IMR-90 (cell line): ENCODE data around the gene HBM. TPM values are rescaled to one million over a fixed set of nuclear protein-coding genes. Genes with fewer than 3 reads are reported as not detected.

Source experiments
- ATAC-seq: fragments of 200-7000 bp; cut with Tn5 transposase; 2 replicates; pipeline ENCODE4 v1.9.1; 2020; ENCODE audit warnings: low read depth, mild to moderate bottlenecking, moderate library complexity
- BruUV-seq: library from RNA; stranded (reverse); fragments of 400-500 nt; replicated peaks from 2 replicates; lab custom pipeline; 2021; lab: Mats Ljungman, UMichigan
- CTCF ChIA-PET: fragments of 300-600 bp; formaldehyde crosslinking; extraction: SDS; loops from one replicate; lab custom pipeline; 2021; ENCODE audit warnings: antibody characterized with exemption; lab: Yijun Ruan, JAX
- POLR2A ChIA-PET: fragments of 300-600 bp; sonication (Branson Sonifier 250); formaldehyde crosslinking; loops from one replicate; lab custom pipeline; 2022; ENCODE audit warnings: antibody characterized with exemption; ENCODE audit not compliant: unreplicated experiment; lab: Charles Lee
- DNase-seq: peaks from one replicate; pipeline ENCODE4 v3.0.0; 2013
- H2AFZ ChIP-seq: replicated peaks from 2 replicates; pipeline ENCODE3; 2013; ENCODE audit warnings: low read length, mild to moderate bottlenecking; ENCODE audit not compliant: poor library complexity
- H2AK5ac ChIP-seq: 2 replicates; pipeline ENCODE4 v1.6.1; 2013; ENCODE audit warnings: low read depth, low read length, inconsistent platforms
- H2AK9ac ChIP-seq: replicated peaks from 2 replicates; pipeline ENCODE3; 2013; ENCODE audit warnings: mild to moderate bottlenecking, low read depth, low read length, moderate library complexity; ENCODE audit not compliant: poor library complexity
- H2BK120ac ChIP-seq: 2 replicates; pipeline ENCODE4 v1.6.1; 2013; ENCODE audit warnings: low read depth, low read length, inconsistent platforms
- H2BK15ac ChIP-seq: 3 replicates; pipeline ENCODE4 v1.6.1; 2013; ENCODE audit warnings: low read depth, low read length, inconsistent platforms
- H2BK20ac ChIP-seq: 2 replicates; pipeline ENCODE4 v1.6.1; 2013; ENCODE audit warnings: low read depth, mild to moderate bottlenecking, inconsistent platforms, low read length, moderate library complexity
- H2BK5ac ChIP-seq: 2 replicates; pipeline ENCODE4 v1.6.1; 2013; ENCODE audit warnings: mild to moderate bottlenecking, low read depth, low read length, inconsistent platforms; ENCODE audit not compliant: poor library complexity, severe bottlenecking
- H3K14ac ChIP-seq: replicated peaks from 2 replicates; pipeline ENCODE4 v1.6.1; 2013; ENCODE audit warnings: low read depth, low read length, inconsistent platforms
- H3K18ac ChIP-seq: 2 replicates; pipeline ENCODE4 v1.6.1; 2013; ENCODE audit warnings: low read depth, low read length, control low read depth
- H3K23ac ChIP-seq: 2 replicates; pipeline ENCODE4 v1.6.1; 2013; ENCODE audit warnings: low read depth, low read length, inconsistent platforms
- H3K27ac ChIP-seq: 2 replicates; pipeline ENCODE4 v1.5.1; 2013; ENCODE audit warnings: mild to moderate bottlenecking, control low read depth, low read length; ENCODE audit not compliant: insufficient read depth
- H3K27me3 ChIP-seq: 2 replicates; pipeline ENCODE4 v1.6.1; 2013; ENCODE audit warnings: low read length; ENCODE audit not compliant: control insufficient read depth, insufficient read depth
- H3K36me3 ChIP-seq: 2 replicates; pipeline ENCODE4 v1.6.1; 2013; ENCODE audit warnings: low read length, mixed read lengths; ENCODE audit not compliant: control insufficient read depth, insufficient read depth
- H3K4ac ChIP-seq: 2 replicates; pipeline ENCODE4 v1.6.1; 2013; ENCODE audit warnings: low read depth, low read length, inconsistent platforms
- H3K4me1 ChIP-seq: 2 replicates; pipeline ENCODE4 v1.6.1; 2013; ENCODE audit warnings: low read length, mixed read lengths; ENCODE audit not compliant: control insufficient read depth, insufficient read depth
- H3K4me2 ChIP-seq: 2 replicates; pipeline ENCODE4 v1.6.1; 2013; ENCODE audit warnings: low read depth, mild to moderate bottlenecking, control low read depth, low read length, moderate library complexity
- H3K4me3 ChIP-seq: 2 replicates; pipeline ENCODE4 v1.5.1; 2013; ENCODE audit warnings: low read depth, mild to moderate bottlenecking, control low read depth, low read length, moderate library complexity; ENCODE audit not compliant: insufficient read depth
- H3K56ac ChIP-seq: 2 replicates; pipeline ENCODE4 v1.6.1; 2013; ENCODE audit warnings: low read length, inconsistent platforms; ENCODE audit not compliant: insufficient read depth; ENCODE audit errors: extremely low read depth
- H3K79me1 ChIP-seq, 2 experiments: 2 replicates each; pipeline ENCODE4 v1.6.1; 2013; ENCODE audit warnings: low read length in 2 of 2, inconsistent platforms in 1 of 2, low read depth in 1 of 2
- H3K9ac ChIP-seq: 2 replicates; pipeline ENCODE4 v1.6.1; 2013; ENCODE audit warnings: low read depth, low read length, control low read depth
- H3K9me1 ChIP-seq: 2 replicates; pipeline ENCODE4 v1.6.1; 2013; ENCODE audit warnings: low read length, inconsistent platforms; ENCODE audit not compliant: insufficient read depth
- H3K9me3 ChIP-seq: 2 replicates; pipeline ENCODE4 v1.6.1; 2013; ENCODE audit warnings: low read length; ENCODE audit not compliant: control insufficient read depth, insufficient read depth
- H4K20me1 ChIP-seq: 2 replicates; pipeline ENCODE4 v1.6.1; 2013; ENCODE audit warnings: low read length, inconsistent platforms; ENCODE audit not compliant: insufficient read depth
- H4K5ac ChIP-seq: 2 replicates; pipeline ENCODE4 v1.6.1; 2013; ENCODE audit warnings: mild to moderate bottlenecking, low read depth, low read length, control low read depth
- H4K8ac ChIP-seq, 2 experiments: 2 replicates each; pipeline ENCODE4 v1.6.1; 2013; ENCODE audit warnings: low read depth in 2 of 2, low read length in 2 of 2, control low read depth in 1 of 2, inconsistent platforms in 1 of 2
- H4K91ac ChIP-seq: 2 replicates; pipeline ENCODE4 v1.6.1; 2013; ENCODE audit warnings: low read depth, low read length, inconsistent platforms; ENCODE audit not compliant: insufficient read depth
- BHLHE40 ChIP-seq: fragments of 150-350 bp; IDR thresholded peaks from 2 replicates; pipeline ENCODE4 v1.6.1; 2016; ENCODE audit warnings: mild to moderate bottlenecking, low read depth, low read length
- CEBPB ChIP-seq: IDR thresholded peaks from 2 replicates; pipeline ENCODE4 v1.6.1; 2012; ENCODE audit warnings: low read depth, low read length, improper control_type of control experiment
- CHD1 ChIP-seq: IDR thresholded peaks from 2 replicates; pipeline ENCODE4 v1.6.1; 2012; ENCODE audit warnings: low read depth, low read length, improper control_type of control experiment
- FOS ChIP-seq: fragments of 150-350 bp; IDR thresholded peaks from 2 replicates; pipeline ENCODE4 v1.6.1; 2016; ENCODE audit warnings: low read depth, low read length
- MAFK ChIP-seq: IDR thresholded peaks from 2 replicates; pipeline ENCODE4 v1.6.1; 2012; ENCODE audit warnings: low read depth, low read length, improper control_type of control experiment
- MAZ ChIP-seq: IDR thresholded peaks from 2 replicates; pipeline ENCODE4 v1.6.1; 2012; ENCODE audit warnings: low read depth, mild to moderate bottlenecking, low read length, improper control_type of control experiment, moderate library complexity, borderline replicate concordance
- MXI1 ChIP-seq: IDR thresholded peaks from 2 replicates; pipeline ENCODE4 v1.6.1; 2012; ENCODE audit warnings: low read depth, mild to moderate bottlenecking, low read length, moderate library complexity, borderline replicate concordance
- NFE2L2 ChIP-seq: fragments of 150-350 bp; IDR thresholded peaks from 2 replicates; pipeline ENCODE4 v1.6.1; 2016; ENCODE audit warnings: low read depth, mild to moderate bottlenecking, low read length
- POLR2A ChIP-seq: IDR thresholded peaks from 2 replicates; pipeline ENCODE4 v1.6.1; 2012; ENCODE audit warnings: mild to moderate bottlenecking, low read depth, low read length
- RAD21 ChIP-seq: IDR thresholded peaks from 2 replicates; pipeline ENCODE4 v1.6.1; 2012; ENCODE audit warnings: low read length, improper control_type of control experiment
- RCOR1 ChIP-seq: IDR thresholded peaks from 2 replicates; pipeline ENCODE4 v1.6.1; 2012; ENCODE audit warnings: mild to moderate bottlenecking, low read length, improper control_type of control experiment; ENCODE audit not compliant: insufficient replicate concordance
- RFX5 ChIP-seq: IDR thresholded peaks from 2 replicates; pipeline ENCODE4 v1.8.0; 2012; ENCODE audit warnings: low read depth, mild to moderate bottlenecking, low read length, moderate library complexity
- WGBS, 2 experiments: methylation state at CpG; one replicate each; pipeline versions ENCODE4 v1.1.5 to v1.1.7; 2013; ENCODE audit warnings: missing lambda C conversion rate in 2 of 2; ENCODE audit not compliant: insufficient read length in 1 of 2; ENCODE audit errors: extremely low coverage in 2 of 2; 5-methylcytosine and 5-hydroxymethylcytosine counted together
- dilution Hi-C: fragments of 300-500 bp; cut with HindIII; formaldehyde crosslinking; loops from one replicate; pipeline ENCODE4 v1.14.3; 2018; ENCODE audit warnings: low sequenced_read_pairs; ENCODE audit not compliant: unreplicated experiment
- in situ Hi-C: fragments of 300-500 bp; cut with MboI; formaldehyde crosslinking; loops from 3 replicates; pipeline ENCODE4 v1.14.3; 2019; ENCODE audit warnings: low sequenced_read_pairs, inconsistent platforms, mixed read lengths
- intact Hi-C: fragments of 100-400 bp; cut with micrococcal nuclease; formaldehyde crosslinking; loops from 2 replicates; pipeline ENCODE4 v1.10.0; 2022
- polyA plus RNA-seq, 3 experiments: library from polyadenylated mRNA; depleted of rRNA; stranded (reverse); fragments of >200 nt; gene quantifications; 2 replicates each; pipeline ENCODE4 v1.2.3, GENCODE V29; 2012; ENCODE audit warnings: low replicate concordance in 1 of 3
- total RNA-seq: library from RNA; depleted of rRNA; stranded (reverse); fragments of >200 nt; gene quantifications from 2 replicates; pipeline ENCODE4 v1.2.3, GENCODE V29; 2012
- TF ChIP-seq, protein P1 (sequence below): conservative IDR thresholded peaks from 2 replicates; pipeline ENCODE4 v1.5.1; 2012; ENCODE audit warnings: mild to moderate bottlenecking, low read depth, low read length, improper control_type of control experiment
- TF ChIP-seq, protein P2 (sequence below): fragments of 150-350 bp; IDR thresholded peaks from 2 replicates; pipeline ENCODE4 v1.6.1; 2016; ENCODE audit warnings: low read depth, mild to moderate bottlenecking, low read length, moderate library complexity, borderline replicate concordance
- TF ChIP-seq, protein P3 (sequence below): fragments of 150-350 bp; IDR thresholded peaks from 2 replicates; pipeline ENCODE4 v1.6.1; 2017; ENCODE audit warnings: mild to moderate bottlenecking, antibody characterized with exemption, low read length, low read depth

HBM gene
- total and polyA plus RNA-seq, 2 of the 4 experiments (the other 2 are of a cell fraction) = not detected

DNA sequence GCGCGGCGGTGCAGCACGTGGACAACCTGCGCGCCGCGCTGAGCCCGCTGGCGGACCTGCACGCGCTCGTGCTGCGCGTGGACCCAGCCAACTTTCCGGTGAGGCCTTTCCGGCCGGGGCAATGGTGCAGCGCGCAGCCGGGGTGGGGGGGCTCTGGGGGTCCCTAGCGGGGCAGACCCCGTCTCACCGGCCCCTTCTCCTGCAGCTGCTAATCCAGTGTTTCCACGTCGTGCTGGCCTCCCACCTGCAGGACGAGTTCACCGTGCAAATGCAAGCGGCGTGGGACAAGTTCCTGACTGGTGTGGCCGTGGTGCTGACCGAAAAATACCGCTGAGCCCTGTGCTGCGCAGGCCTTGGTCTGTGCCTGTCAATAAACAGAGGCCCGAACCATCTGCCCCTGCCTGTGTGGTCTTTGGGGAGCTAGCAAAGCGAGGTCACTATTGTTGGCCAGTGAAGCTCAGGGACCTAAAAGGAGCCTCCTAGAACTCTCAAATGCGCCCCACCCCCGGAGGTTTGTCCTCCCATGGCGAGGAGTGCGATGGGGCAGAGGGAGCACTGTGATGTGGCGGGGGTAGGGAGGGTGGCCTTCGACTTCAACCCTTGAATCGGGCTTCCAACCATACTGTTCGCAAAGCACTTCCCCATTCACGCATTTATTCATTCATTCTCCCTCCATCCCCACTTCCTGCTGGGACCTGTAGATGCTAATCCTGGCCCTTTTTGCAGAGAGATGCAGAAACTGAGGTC is 770 bp downstream of the HBM start:
- Histone ChIP-seq H2BK120ac (no peak overlapping the region), H2BK15ac (no peak overlapping the region), H3K9ac (no peak overlapping the region), H3K4me1 (no peaks in the 10 kb centered on the region; the same call in 1 of the 2 replicates), H2AFZ (peak overlapping the region; percentile 43), H4K20me1 (peaks cover 5% of the 10 kb centered on the region), H3K4me3 (no peak overlapping the region), H2BK20ac (no peak overlapping the region), H2BK5ac (no peak overlapping the region), H3K79me1 (no peaks in the 10 kb centered on the region), H3K56ac (no peak overlapping the region), H3K9me3 (no peaks in the 10 kb centered on the region; the same call in none of the 2 replicates), H3K23ac (no peak overlapping the region), H3K14ac (no peak overlapping the region), H3K18ac (no peak overlapping the region), H3K27ac (no peak overlapping the region), H4K8ac (no peak overlapping the region), H4K5ac (no peak overlapping the region), H2AK5ac (no peak overlapping the region), H2AK9ac (no peak overlapping the region), H3K27me3 (peaks cover 58% of the 10 kb centered on the region), H3K4ac (no peak overlapping the region), H3K36me3 (no peaks in the 10 kb centered on the region), H3K9me1 (0 out of 2 replicates have a peak, but pooled peaks cover 4% of the 10 kb centered on the region), H4K91ac (no peak overlapping the region), H3K4me2 (no peak overlapping the region)
- intact Hi-C loops = no loop called here
- WGBS, 2 experiments = 5% methylated on average over 28 of the region's 45 CpGs; no CpG with 5 or more reads in 1 of the 2 experiments
- in situ Hi-C loops = no loop called here
- dilution Hi-C loops = no loop called here
- ATAC-seq (no peak), DNase-seq (no peak)
- BruUV-seq = no TSS peak
- CTCF ChIA-PET = interaction anchor here (2.3 kb wide), 1 partner anchor 60 kb away, joined by 8 read pairs; no protein-coding TSS in a partner anchor
- POLR2A ChIA-PET = interaction anchor here (0.6 kb wide), 1 partner anchor 8 kb away, joined by 12 read pairs; no protein-coding TSS in a partner anchor
- TF ChIP-seq MXI1 (no peak), POLR2A (no peak), CHD1 (no peak), MAZ (no peak), RAD21 (no peak), FOS (no peak), RCOR1 (no peak), CEBPB (no peak), RFX5 (no peak), BHLHE40 (no peak), NFE2L2 (no peak), MAFK (no peak)
- TF ChIP-seq, protein P1, sequence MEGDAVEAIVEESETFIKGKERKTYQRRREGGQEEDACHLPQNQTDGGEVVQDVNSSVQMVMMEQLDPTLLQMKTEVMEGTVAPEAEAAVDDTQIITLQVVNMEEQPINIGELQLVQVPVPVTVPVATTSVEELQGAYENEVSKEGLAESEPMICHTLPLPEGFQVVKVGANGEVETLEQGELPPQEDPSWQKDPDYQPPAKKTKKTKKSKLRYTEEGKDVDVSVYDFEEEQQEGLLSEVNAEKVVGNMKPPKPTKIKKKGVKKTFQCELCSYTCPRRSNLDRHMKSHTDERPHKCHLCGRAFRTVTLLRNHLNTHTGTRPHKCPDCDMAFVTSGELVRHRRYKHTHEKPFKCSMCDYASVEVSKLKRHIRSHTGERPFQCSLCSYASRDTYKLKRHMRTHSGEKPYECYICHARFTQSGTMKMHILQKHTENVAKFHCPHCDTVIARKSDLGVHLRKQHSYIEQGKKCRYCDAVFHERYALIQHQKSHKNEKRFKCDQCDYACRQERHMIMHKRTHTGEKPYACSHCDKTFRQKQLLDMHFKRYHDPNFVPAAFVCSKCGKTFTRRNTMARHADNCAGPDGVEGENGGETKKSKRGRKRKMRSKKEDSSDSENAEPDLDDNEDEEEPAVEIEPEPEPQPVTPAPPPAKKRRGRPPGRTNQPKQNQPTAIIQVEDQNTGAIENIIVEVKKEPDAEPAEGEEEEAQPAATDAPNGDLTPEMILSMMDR = no peak
- TF ChIP-seq, protein P2, sequence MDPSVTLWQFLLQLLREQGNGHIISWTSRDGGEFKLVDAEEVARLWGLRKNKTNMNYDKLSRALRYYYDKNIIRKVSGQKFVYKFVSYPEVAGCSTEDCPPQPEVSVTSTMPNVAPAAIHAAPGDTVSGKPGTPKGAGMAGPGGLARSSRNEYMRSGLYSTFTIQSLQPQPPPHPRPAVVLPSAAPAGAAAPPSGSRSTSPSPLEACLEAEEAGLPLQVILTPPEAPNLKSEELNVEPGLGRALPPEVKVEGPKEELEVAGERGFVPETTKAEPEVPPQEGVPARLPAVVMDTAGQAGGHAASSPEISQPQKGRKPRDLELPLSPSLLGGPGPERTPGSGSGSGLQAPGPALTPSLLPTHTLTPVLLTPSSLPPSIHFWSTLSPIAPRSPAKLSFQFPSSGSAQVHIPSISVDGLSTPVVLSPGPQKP = no peak
- TF ChIP-seq, protein P3, sequence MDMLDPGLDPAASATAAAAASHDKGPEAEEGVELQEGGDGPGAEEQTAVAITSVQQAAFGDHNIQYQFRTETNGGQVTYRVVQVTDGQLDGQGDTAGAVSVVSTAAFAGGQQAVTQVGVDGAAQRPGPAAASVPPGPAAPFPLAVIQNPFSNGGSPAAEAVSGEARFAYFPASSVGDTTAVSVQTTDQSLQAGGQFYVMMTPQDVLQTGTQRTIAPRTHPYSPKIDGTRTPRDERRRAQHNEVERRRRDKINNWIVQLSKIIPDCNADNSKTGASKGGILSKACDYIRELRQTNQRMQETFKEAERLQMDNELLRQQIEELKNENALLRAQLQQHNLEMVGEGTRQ = no peak
